Body of pancreas (tissue), 4 donors: ENCODE data around the gene PALLD.

Experiments used
- POLR2A ChIP-seq, 3 donors: fragments of 450-650 bp; IDR thresholded peaks; one replicate each; pipeline ENCODE4 v1.6.1; 2016; ENCODE audit warnings: antibody characterized with exemption in 3 of 3, mild to moderate bottlenecking in 2 of 3
- TF ChIP-seq, protein P1 (sequence below), 7 experiments: fragments of 450-650 bp in 4 of 7; fragments of 200-600 bp in 3 of 7; sonication (generic) in 3 of 7; IDR thresholded peaks; one replicate each; pipeline ENCODE4 v1.5.1; 2016 to 2019; ENCODE audit warnings: antibody characterized with exemption in 7 of 7

DNA sequence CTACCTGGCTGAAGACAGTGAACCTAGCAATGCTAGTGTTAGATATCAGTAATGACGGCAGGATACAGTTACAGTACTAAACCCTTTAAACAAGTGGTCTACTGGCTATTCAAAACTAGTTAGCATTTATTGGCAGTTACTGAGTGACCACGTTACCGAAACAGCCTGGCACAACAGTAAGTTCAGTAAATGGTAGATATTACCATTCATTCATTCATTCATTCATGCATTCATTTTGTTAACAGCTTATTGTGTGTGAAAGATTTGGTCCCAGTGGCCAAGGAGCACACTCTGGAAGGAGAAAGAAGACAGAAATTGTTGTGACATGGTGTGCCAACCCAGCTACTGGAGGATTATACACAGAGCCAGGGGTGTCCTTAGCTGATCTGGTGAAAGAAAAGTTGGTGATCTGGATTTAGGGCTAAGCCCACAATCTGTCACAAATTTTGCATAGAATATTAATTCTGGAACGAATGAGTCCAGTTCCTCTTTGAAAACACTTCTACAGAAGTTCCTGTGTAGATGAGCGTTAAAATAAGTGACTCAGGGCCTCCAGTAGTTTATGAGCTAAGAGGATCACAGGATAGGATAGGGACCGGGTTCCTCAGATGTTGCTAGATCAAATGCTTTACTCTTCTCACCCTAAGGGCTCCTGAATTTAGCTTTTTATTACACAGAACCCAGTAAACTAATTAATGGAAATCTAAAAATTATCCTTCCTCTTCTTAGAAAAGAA is 334.1 kb downstream of the PALLD start:
- TF ChIP-seq POLR2A (IDR thresholded peaks at IDR 0.05): no peak
- TF ChIP-seq, protein P1, sequence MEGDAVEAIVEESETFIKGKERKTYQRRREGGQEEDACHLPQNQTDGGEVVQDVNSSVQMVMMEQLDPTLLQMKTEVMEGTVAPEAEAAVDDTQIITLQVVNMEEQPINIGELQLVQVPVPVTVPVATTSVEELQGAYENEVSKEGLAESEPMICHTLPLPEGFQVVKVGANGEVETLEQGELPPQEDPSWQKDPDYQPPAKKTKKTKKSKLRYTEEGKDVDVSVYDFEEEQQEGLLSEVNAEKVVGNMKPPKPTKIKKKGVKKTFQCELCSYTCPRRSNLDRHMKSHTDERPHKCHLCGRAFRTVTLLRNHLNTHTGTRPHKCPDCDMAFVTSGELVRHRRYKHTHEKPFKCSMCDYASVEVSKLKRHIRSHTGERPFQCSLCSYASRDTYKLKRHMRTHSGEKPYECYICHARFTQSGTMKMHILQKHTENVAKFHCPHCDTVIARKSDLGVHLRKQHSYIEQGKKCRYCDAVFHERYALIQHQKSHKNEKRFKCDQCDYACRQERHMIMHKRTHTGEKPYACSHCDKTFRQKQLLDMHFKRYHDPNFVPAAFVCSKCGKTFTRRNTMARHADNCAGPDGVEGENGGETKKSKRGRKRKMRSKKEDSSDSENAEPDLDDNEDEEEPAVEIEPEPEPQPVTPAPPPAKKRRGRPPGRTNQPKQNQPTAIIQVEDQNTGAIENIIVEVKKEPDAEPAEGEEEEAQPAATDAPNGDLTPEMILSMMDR (IDR thresholded peaks at IDR 0.05): no peak
